HG03520 (cell line): Measurements from ENCODE around the gene ZFC3H1.
A peak's percentile ranks its signal among the peaks of the same experiment; 100 is the strongest.
"Not testable (repeated sequence)": the region's sequence is repeated elsewhere in the genome, so short reads cannot be mapped to it uniquely, and the experiment has no call there.

Experiments
- ATAC-seq: cut with Tn5 transposase; IDR thresholded peaks from one replicate; pipeline ENCODE4 v1.9.1; 2021; ENCODE audit warnings: mild to moderate bottlenecking, moderate library complexity; ENCODE audit not compliant: unreplicated experiment

ZFC3H1 gene, protein sequence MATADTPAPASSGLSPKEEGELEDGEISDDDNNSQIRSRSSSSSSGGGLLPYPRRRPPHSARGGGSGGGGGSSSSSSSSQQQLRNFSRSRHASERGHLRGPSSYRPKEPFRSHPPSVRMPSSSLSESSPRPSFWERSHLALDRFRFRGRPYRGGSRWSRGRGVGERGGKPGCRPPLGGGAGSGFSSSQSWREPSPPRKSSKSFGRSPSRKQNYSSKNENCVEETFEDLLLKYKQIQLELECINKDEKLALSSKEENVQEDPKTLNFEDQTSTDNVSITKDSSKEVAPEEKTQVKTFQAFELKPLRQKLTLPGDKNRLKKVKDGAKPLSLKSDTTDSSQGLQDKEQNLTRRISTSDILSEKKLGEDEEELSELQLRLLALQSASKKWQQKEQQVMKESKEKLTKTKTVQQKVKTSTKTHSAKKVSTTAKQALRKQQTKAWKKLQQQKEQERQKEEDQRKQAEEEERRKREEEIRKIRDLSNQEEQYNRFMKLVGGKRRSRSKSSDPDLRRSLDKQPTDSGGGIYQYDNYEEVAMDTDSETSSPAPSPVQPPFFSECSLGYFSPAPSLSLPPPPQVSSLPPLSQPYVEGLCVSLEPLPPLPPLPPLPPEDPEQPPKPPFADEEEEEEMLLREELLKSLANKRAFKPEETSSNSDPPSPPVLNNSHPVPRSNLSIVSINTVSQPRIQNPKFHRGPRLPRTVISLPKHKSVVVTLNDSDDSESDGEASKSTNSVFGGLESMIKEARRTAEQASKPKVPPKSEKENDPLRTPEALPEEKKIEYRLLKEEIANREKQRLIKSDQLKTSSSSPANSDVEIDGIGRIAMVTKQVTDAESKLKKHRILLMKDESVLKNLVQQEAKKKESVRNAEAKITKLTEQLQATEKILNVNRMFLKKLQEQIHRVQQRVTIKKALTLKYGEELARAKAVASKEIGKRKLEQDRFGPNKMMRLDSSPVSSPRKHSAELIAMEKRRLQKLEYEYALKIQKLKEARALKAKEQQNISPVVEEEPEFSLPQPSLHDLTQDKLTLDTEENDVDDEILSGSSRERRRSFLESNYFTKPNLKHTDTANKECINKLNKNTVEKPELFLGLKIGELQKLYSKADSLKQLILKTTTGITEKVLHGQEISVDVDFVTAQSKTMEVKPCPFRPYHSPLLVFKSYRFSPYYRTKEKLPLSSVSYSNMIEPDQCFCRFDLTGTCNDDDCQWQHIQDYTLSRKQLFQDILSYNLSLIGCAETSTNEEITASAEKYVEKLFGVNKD (N-terminal part only)

GRCh38 chr12:71663561-71664410, at the start of gene ZFC3H1, which contains the start of gene THAP2:
Gene ZFC3H1, minus strand, starts transcription at chr12:71663848. Its CDS starts 238 bp downstream, at chr12:71663610.
Gene THAP2, plus strand, starts transcription at chr12:71664301. Its CDS starts 209 bp downstream, at chr12:71664510.
- ATAC-seq = peak; percentile 90

DNA sequence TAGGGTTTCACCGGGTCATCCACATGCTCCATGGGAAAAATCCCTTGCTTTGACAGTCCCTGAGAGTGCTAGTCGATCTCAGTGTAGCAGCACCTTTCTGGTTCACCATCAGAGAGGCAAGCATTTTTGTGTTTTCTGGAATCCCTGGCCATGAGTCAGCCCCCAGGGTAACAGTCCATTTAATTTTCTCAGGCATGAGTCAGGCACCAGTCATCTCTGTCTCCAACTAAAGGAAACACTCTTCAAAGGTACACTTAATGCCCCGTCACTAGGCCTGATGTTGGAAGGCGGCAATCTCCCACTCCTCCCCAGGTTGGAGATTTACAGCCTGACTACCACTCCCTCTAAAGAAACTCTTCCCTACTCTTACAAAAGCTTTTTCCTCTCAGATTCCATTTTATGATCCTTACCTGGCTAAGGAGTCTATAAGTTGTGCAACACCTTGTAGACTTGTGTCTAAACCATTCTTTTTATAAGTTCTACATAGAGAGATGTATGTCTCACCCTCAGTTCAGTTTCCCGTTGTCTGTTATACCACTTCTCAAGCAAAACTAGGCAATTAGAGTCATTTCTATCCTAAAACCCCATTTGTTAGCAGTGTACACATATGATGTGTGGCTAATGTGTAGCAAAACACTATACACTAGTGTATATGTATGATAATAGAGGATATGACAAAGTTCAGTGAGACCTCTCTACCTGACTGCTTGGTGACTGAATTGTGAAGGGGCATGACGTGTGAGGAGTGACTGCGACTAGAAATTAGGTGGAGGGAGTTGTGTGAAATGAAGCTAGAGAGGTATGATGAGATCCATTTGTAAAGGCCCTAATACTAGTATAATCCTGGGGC, 46.9 kb upstream of the ZFC3H1 start:
- ATAC-seq = no peak

- no peak for ATAC-seq
Observed at GRCh38 chr12:71708658-71709057, 45.0 kb upstream of the ZFC3H1 start.

- no peak for ATAC-seq
Observed at GRCh38 chr12:71704920-71705319, 41.3 kb upstream of the ZFC3H1 start.

GRCh38 chr12:71703206-71703605, 39.6 kb upstream of the ZFC3H1 start:
- ATAC-seq = no peak

DNA sequence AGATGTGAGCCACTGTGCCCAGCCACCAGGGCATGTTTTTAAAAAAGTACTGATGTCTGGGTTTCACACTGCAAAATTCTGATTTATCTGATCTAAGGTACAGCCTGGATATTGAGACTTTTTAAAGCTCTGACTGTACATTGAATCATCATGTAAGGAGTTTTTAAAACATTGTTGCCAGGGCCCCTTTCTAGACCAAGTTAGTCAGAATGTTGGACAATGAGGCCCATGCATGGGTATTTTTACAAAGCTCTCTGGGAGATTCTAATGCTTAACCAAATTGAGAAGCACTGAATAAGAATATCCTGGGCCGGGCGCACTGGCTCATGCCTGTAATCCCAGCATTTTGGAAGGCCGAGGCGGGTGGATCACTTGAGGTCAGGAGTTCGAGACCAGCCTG, 38.9 kb upstream of the ZFC3H1 start:
- no peak for ATAC-seq

DNA sequence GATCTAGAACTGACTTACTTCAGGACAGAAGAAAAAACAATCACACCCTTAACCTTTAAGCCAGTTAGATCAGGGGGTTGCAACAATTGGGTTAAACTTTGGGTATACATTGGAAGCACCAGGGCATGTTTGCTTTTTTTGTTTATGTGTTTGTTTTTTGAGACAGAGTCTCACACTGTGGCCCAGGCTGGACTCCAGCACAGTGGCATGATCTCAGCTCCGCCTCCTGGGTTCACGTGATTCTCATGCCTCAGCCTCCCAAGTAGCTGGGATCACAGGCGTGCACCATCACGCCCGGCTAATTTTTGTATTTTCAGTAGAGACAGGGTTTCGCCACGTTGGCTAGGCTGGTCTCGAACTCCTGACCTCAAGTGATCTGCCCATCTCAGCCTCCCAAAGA, 38.5 kb upstream of the ZFC3H1 start:
- ATAC-seq = not testable (repeated sequence)

GRCh38 chr12:71695782-71696181, 32.1 kb upstream of the ZFC3H1 start:
- ATAC-seq = no peak

- peak; percentile 70 for ATAC-seq
Observed at GRCh38 chr12:71694099-71694820, 30.6 kb upstream of the ZFC3H1 start.

DNA sequence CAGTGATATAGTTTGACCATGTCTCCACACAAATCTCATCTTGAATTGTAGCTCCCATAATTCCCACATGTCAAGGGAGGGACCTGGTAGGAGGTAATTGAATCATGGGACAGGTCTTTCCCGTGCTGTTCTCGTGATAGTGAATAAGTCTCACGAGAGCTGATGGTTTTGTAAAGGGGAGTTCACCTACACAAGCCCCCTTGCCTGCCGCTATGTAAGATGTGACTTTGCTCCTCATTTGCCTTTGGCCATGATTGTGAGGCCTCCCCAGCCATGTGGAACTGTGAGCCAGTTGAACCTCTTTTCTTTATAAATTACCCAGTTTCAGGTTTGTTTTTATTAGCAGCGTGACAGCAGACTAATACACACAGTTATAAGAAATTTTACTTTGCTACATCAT, 30.0 kb upstream of the ZFC3H1 start:
- ATAC-seq = not testable (repeated sequence)

- no peak for ATAC-seq
Observed at GRCh38 chr12:71693126-71693525, 29.5 kb upstream of the ZFC3H1 start.

DNA sequence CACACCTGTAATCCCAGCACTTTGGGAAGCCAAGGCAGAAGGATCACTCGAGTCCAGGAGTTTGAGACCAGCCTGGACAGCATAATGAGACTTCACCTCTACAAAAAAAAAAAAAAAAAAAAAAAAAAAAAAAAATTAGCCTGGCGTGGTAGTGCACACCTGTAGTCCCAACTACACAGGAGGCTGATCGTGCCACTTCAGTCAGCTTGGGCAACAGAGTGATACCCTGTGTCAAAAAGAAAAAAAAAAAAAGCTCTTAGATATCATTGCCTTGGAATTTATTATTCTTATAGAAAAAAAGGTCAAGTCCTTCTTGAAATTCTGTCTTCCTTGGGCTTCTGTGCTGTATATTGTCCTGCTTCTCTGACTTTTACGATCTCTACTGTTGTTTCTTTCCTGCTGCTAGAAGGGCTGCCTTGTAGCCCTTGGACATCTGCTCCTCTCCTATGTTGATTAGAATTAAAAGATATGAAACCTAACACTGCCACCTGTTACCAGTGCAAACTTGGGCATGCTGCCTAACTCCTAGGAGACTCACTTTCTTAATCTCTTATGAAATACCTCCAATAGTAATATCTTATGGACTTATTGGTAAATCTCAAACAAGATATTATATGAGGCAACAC, 28.0 kb upstream of the ZFC3H1 start:
- ATAC-seq = no peak

- ATAC-seq = no peak
Observed at GRCh38 chr12:71688961-71689570, 25.4 kb upstream of the ZFC3H1 start.

GRCh38 chr12:71687172-71687571, 23.5 kb upstream of the ZFC3H1 start:
- not testable (repeated sequence) for ATAC-seq

DNA sequence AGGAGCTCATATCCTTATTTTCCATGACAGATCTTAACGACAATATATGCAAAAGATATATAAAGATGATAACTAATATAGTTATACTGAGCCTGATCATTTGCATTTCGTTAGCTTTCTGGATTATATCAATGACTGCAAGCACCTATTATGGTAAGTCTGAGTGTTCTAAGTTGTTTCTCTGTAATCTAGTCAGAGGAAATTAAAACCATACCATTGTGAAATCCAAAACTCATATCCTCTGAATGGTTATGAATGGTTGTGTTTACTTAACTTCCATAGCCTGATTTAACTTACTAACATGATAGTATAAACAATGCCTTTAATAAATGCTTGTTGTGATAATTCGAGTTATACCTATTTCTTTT, 23.0 kb upstream of the ZFC3H1 start:
- ATAC-seq = no peak

DNA sequence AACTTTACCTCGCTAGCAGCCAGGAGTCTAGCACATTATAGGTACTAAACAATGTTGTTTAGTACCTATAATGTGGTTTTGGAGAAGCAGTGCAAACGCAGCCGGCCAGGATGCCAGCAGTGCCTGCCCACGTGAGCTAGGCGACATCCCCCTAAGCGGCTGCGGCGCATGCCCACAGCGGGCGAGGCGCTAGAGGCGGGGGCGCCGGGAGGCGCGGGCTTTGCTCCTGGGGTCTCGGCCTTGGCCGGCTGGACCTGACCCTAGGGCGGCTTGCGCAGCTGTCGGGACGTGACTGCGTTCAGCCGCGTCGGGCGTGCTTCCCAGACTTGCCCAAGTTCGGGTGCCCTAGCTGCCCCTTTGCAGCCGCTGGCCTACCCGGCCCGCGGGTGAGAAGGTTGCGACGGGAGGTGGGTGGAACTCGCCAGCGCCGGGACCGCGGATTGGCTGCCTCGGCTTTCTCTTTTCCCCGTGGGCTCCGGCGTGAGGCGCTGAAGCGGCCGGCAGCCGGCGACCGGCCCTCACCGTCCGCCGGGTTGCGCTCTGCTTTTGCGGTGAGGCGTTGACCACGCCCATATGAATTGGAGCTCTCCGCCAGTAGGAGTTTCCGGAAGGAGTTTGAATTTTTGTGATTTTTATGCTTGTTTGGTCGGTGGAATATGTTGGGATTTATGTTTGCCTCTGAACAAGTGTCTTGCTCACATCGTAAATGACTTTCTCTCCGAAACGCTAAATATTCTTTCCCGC, 22.4 kb upstream of the ZFC3H1 start, which contains the start of gene TMEM19:
TSS of gene TMEM19 (plus strand) at position 169 of the 744 bp plus-strand sequence. CDS start 599 bp downstream, outside the sequence.
- ATAC-seq = peak; percentile 81
